BLaER1 (cell line): ENCODE data around the gene RELT.
A peak's percentile ranks its signal among the peaks of the same experiment; 100 is the strongest.

Experiments
- H3K27ac ChIP-seq: shearing (Covaris generic); formaldehyde crosslinking; 2 replicates; pipeline ENCODE4 v1.8.1; 2022
- H3K27me3 ChIP-seq: shearing (Covaris generic); formaldehyde crosslinking; 2 replicates; pipeline ENCODE4 v1.8.1; 2022
- H3K36me3 ChIP-seq: shearing (Covaris generic); formaldehyde crosslinking; 2 replicates; pipeline ENCODE4 v1.8.1; 2022
- H3K4me1 ChIP-seq: shearing (Covaris generic); formaldehyde crosslinking; 2 replicates; pipeline ENCODE4 v1.8.1; 2022
- H3K4me2 ChIP-seq: shearing (Covaris generic); formaldehyde crosslinking; 2 replicates; pipeline ENCODE4 v1.8.1; 2022
- H3K4me3 ChIP-seq: shearing (Covaris generic); formaldehyde crosslinking; 2 replicates; pipeline ENCODE4 v1.8.1; 2022
- H3K9ac ChIP-seq: shearing (Covaris generic); formaldehyde crosslinking; 2 replicates; pipeline ENCODE4 v1.8.1; 2022
- H3K9me3 ChIP-seq: shearing (Covaris generic); formaldehyde crosslinking; 2 replicates; pipeline ENCODE4 v1.8.1; 2022
- H4K20me1 ChIP-seq: shearing (Covaris generic); formaldehyde crosslinking; 2 replicates; pipeline ENCODE4 v1.8.1; 2022
- Cebpa-rat ChIP-seq: shearing (Covaris generic); IDR thresholded peaks from 2 replicates; pipeline ENCODE4 v1.8.1; 2022

RELT gene

GRCh38 chr11:73393011-73393380 lies 16.8 kb downstream of the RELT start:
- Histone ChIP-seq H3K27me3 (no peaks in the 10 kb centered on the region), H4K20me1 (peaks cover 54% of the 10 kb centered on the region), H3K36me3 (peaks cover 74% of the 10 kb centered on the region), H3K4me3 (no peak overlapping the region), H3K4me1 (peaks cover 58% of the 10 kb centered on the region), H3K9ac (peak overlapping the region; percentile 71), H3K4me2 (peak overlapping the region; percentile 99), H3K27ac (peak overlapping the region; percentile 83), H3K9me3 (no peaks in the 10 kb centered on the region)
- no peak for TF ChIP-seq Cebpa-rat

GRCh38 chr11:73393479-73394415 lies 17.5 kb downstream of the RELT start:
- H3K9me3 ChIP-seq = no peaks in the 10 kb centered on the region
- peak overlapping the region; percentile 83 for H3K27ac ChIP-seq
- peaks cover 58% of the 10 kb centered on the region for H3K4me1 ChIP-seq
- H3K4me3 ChIP-seq = no peak overlapping the region
- peak overlapping the region; percentile 71; the same call in 1 of the 2 replicates for H3K9ac ChIP-seq
- H3K36me3 ChIP-seq = peaks cover 82% of the 10 kb centered on the region
- TF ChIP-seq Cebpa-rat = no peak
- H3K27me3 ChIP-seq = no peaks in the 10 kb centered on the region
- H3K4me2 ChIP-seq = peak overlapping the region; percentile 99
- peaks cover 55% of the 10 kb centered on the region for H4K20me1 ChIP-seq

- Histone ChIP-seq H3K9me3 (no peaks in the 10 kb centered on the region), H3K4me1 (peaks cover 58% of the 10 kb centered on the region), H3K4me3 (no peak overlapping the region), H3K27me3 (no peaks in the 10 kb centered on the region), H3K4me2 (no peak overlapping the region), H3K27ac (no peak overlapping the region), H3K9ac (0 out of 2 replicates have a peak overlapping the region, but pooled peaks have one; percentile 10), H3K36me3 (peaks cover 87% of the 10 kb centered on the region), H4K20me1 (peaks cover 55% of the 10 kb centered on the region)
- TF ChIP-seq Cebpa-rat = no peak
Observed at GRCh38 chr11:73394416-73395296, 18.5 kb downstream of the RELT start.

- H3K4me1 ChIP-seq = peaks cover 54% of the 10 kb centered on the region
- H3K36me3 ChIP-seq = peaks cover 89% of the 10 kb centered on the region
- H3K4me3 ChIP-seq = no peak overlapping the region
- H3K27ac ChIP-seq = no peak overlapping the region
- H3K27me3 ChIP-seq = no peaks in the 10 kb centered on the region
- H3K4me2 ChIP-seq = no peak overlapping the region
- H3K9ac ChIP-seq = 0 out of 2 replicates have a peak overlapping the region, but pooled peaks have one; percentile 10
- no peaks in the 10 kb centered on the region for H3K9me3 ChIP-seq
- H4K20me1 ChIP-seq = peaks cover 49% of the 10 kb centered on the region
- TF ChIP-seq Cebpa-rat = no peak
Observed at GRCh38 chr11:73395297-73396208, 19.4 kb downstream of the RELT start.

- Histone ChIP-seq H4K20me1 (peaks cover 41% of the 10 kb centered on the region), H3K4me3 (no peak overlapping the region), H3K27me3 (no peaks in the 10 kb centered on the region), H3K36me3 (peaks cover 87% of the 10 kb centered on the region), H3K9ac (no peak overlapping the region), H3K9me3 (no peaks in the 10 kb centered on the region), H3K27ac (0 out of 2 replicates have a peak overlapping the region, but pooled peaks have one; percentile 9), H3K4me2 (no peak overlapping the region), H3K4me1 (peaks cover 45% of the 10 kb centered on the region)
- no peak for TF ChIP-seq Cebpa-rat
Observed at GRCh38 chr11:73396251-73396930, 20.2 kb downstream of the RELT start.

GRCh38 chr11:73396985-73397384 lies 20.8 kb downstream of the RELT start:
- Histone ChIP-seq H3K4me1 (peaks cover 39% of the 10 kb centered on the region), H3K9ac (no peak overlapping the region), H3K36me3 (peaks cover 87% of the 10 kb centered on the region), H3K27ac (no peak overlapping the region), H3K27me3 (no peaks in the 10 kb centered on the region), H4K20me1 (peaks cover 39% of the 10 kb centered on the region), H3K9me3 (no peaks in the 10 kb centered on the region), H3K4me2 (no peak overlapping the region), H3K4me3 (no peak overlapping the region)
- no peak for TF ChIP-seq Cebpa-rat

GRCh38 chr11:73397468-73398131 lies 21.4 kb downstream of the RELT start:
- no peak overlapping the region for H3K4me3 ChIP-seq
- H3K36me3 ChIP-seq = peaks cover 86% of the 10 kb centered on the region
- peaks cover 32% of the 10 kb centered on the region for H4K20me1 ChIP-seq
- no peak for TF ChIP-seq Cebpa-rat
- H3K9ac ChIP-seq = no peak overlapping the region
- no peaks in the 10 kb centered on the region for H3K27me3 ChIP-seq
- H3K4me1 ChIP-seq = peaks cover 33% of the 10 kb centered on the region
- H3K4me2 ChIP-seq = no peak overlapping the region
- no peak overlapping the region for H3K27ac ChIP-seq
- no peaks in the 10 kb centered on the region for H3K9me3 ChIP-seq

GRCh38 chr11:73398132-73398526 lies 21.9 kb downstream of the RELT start:
- Histone ChIP-seq H3K4me2 (peak overlapping the region; percentile 57; the same call in 1 of the 2 replicates), H3K27ac (no peak overlapping the region), H3K27me3 (no peaks in the 10 kb centered on the region), H3K4me3 (no peak overlapping the region), H3K36me3 (peaks cover 86% of the 10 kb centered on the region), H3K4me1 (peaks cover 28% of the 10 kb centered on the region), H3K9ac (no peak overlapping the region; the same call in 1 of the 2 replicates), H3K9me3 (no peaks in the 10 kb centered on the region), H4K20me1 (peaks cover 27% of the 10 kb centered on the region)
- TF ChIP-seq Cebpa-rat = no peak
